ENCODE measurements around the gene KDM6A.
"Not testable (repeated sequence)": the region's sequence is repeated elsewhere in the genome, so short reads cannot be mapped to it uniquely, and the experiment has no call there.

KDM6A gene

GRCh38 chrX:44910508-44910907 is 37.5 kb downstream of the KDM6A start:
- 83% methylated on average over 2 of the region's 4 CpGs for WGBS

DNA sequence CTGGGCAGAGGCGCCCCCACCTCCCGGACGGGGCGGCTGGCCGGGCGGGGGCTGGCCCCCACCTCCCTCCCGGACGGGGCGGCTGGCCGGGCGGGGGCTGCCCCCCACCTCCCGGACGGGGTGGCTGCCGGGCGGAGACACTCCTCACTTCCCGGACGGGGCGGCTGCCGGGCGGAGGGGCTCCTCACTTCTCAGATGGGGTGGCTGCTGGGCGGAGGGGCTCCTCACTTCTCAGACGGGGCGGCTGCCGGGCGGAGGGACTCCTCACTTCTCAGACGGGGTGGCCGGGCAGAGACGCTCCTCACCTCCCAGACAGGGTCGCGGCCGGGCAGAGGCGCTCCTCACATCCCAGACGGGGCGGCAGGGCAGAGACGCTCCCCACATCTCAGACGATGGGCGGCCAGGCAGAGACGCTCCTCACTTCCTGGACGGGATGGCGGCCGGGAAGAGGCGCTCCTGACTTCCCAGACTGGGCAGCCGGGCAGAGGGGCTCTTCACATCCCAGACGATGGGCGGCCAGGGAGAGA is 38.1 kb downstream of the KDM6A start:
- 100% methylated on average over 15 of the region's 45 CpGs for WGBS
- H3K4me3 ChIP-seq (ENCODE audit: insufficient read depth in 1 of 2, low read depth in 1 of 2, low read length in 2 of 2); H3K36me3 ChIP-seq (ENCODE audit: control insufficient read depth in 1 of 2, insufficient read depth in 2 of 2, low read depth in 1 of 2, low read length in 2 of 2); H3K4me1 ChIP-seq (ENCODE audit: control insufficient read depth, insufficient read depth, low read depth, low read length); H3K4ac ChIP-seq (ENCODE audit: low read depth in 1 of 2, low read length in 2 of 2); H3K79me1 ChIP-seq (replicated peaks; ENCODE audit: low read length, poor library complexity, severe bottlenecking); H2BK120ac ChIP-seq (ENCODE audit: low read depth, low read length); H3K18ac ChIP-seq (ENCODE audit: low read depth in 1 of 2, low read length in 2 of 2); H2BK15ac ChIP-seq (ENCODE audit: low read depth, poor library complexity, severe bottlenecking); H3K9me3 ChIP-seq (ENCODE audit: control insufficient read depth, low read length); H2BK12ac ChIP-seq (ENCODE audit: low read length in 2 of 2); H4K8ac ChIP-seq (ENCODE audit: low read length); H3K27me3 ChIP-seq (ENCODE audit: control insufficient read depth in 1 of 2, insufficient read depth in 1 of 2, low read length in 2 of 2); H3K27ac ChIP-seq (ENCODE audit: low read length, poor library complexity, severe bottlenecking); H4K91ac ChIP-seq (ENCODE audit: low read length); H3K4me2 ChIP-seq (ENCODE audit: low read length, poor library complexity, severe bottlenecking); H3K23ac ChIP-seq (ENCODE audit: low read length in 2 of 2); DNase-seq; H2AK5ac ChIP-seq (ENCODE audit: low read length, severe bottlenecking); H3K9ac ChIP-seq (ENCODE audit: low read length); H3K14ac ChIP-seq (ENCODE audit: low read length in 2 of 2); H2BK5ac ChIP-seq (ENCODE audit: low read depth, low read length, poor library complexity, severe bottlenecking); H2AFZ ChIP-seq (ENCODE audit: low read depth, low read length): not testable (repeated sequence)

More at GRCh38 chrX:44910508-44910907, 37.5 kb downstream of the KDM6A start:
- H2AK5ac ChIP-seq (ENCODE audit: low read length, severe bottlenecking); H2AFZ ChIP-seq (ENCODE audit: low read depth, low read length); H3K9me3 ChIP-seq (ENCODE audit: control insufficient read depth, low read length); DNase-seq; H3K4ac ChIP-seq (ENCODE audit: low read depth in 1 of 2, low read length in 2 of 2); H2BK15ac ChIP-seq (ENCODE audit: low read depth, poor library complexity, severe bottlenecking); H3K18ac ChIP-seq (ENCODE audit: low read depth in 1 of 2, low read length in 2 of 2); H3K27ac ChIP-seq (ENCODE audit: low read length, poor library complexity, severe bottlenecking); H2BK120ac ChIP-seq (ENCODE audit: low read depth, low read length); H3K79me1 ChIP-seq (replicated peaks; ENCODE audit: low read length, poor library complexity, severe bottlenecking); H4K8ac ChIP-seq (ENCODE audit: low read length); H4K91ac ChIP-seq (ENCODE audit: low read length); H3K23ac ChIP-seq (ENCODE audit: low read length in 2 of 2); H2BK12ac ChIP-seq (ENCODE audit: low read length in 2 of 2); H3K4me1 ChIP-seq (ENCODE audit: control insufficient read depth, insufficient read depth, low read depth, low read length); H3K14ac ChIP-seq (ENCODE audit: low read length in 2 of 2); H3K4me3 ChIP-seq (ENCODE audit: insufficient read depth in 1 of 2, low read depth in 1 of 2, low read length in 2 of 2); H3K36me3 ChIP-seq (ENCODE audit: control insufficient read depth in 1 of 2, insufficient read depth in 2 of 2, low read depth in 1 of 2, low read length in 2 of 2); H2BK5ac ChIP-seq (ENCODE audit: low read depth, low read length, poor library complexity, severe bottlenecking); H3K9ac ChIP-seq (ENCODE audit: low read length); H3K4me2 ChIP-seq (ENCODE audit: low read length, poor library complexity, severe bottlenecking); H3K27me3 ChIP-seq (ENCODE audit: control insufficient read depth in 1 of 2, insufficient read depth in 1 of 2, low read length in 2 of 2): not testable (repeated sequence)

- no peak overlapping the region for H3K4me3 ChIP-seq (ENCODE audit: insufficient read depth in 1 of 2, low read depth in 1 of 2, low read length in 2 of 2)
- H3K4me1 ChIP-seq (ENCODE audit: control insufficient read depth, insufficient read depth, low read depth, low read length), result peaks cover 3% of the 10 kb centered on the region
- no peak overlapping the region for H3K18ac ChIP-seq (ENCODE audit: low read depth in 1 of 2, low read length in 2 of 2)
- H3K9ac ChIP-seq (ENCODE audit: low read length), result no peak overlapping the region
- no peak overlapping the region for H2AFZ ChIP-seq (ENCODE audit: low read depth, low read length)
- H3K14ac ChIP-seq (ENCODE audit: low read length in 2 of 2), result no peak overlapping the region
- DNase-seq, result no peak
- no peak overlapping the region for H3K23ac ChIP-seq (ENCODE audit: low read length in 2 of 2)
- H2BK12ac ChIP-seq (ENCODE audit: low read length in 2 of 2), result no peak overlapping the region
- 96% methylated on average over 5 of the region's 9 CpGs for WGBS
- H3K79me1 ChIP-seq (replicated peaks; ENCODE audit: low read length, poor library complexity, severe bottlenecking), result no peaks in the 10 kb centered on the region
- H2BK120ac ChIP-seq (ENCODE audit: low read depth, low read length), result no peak overlapping the region
- peak overlapping the region; percentile 79 for H3K27ac ChIP-seq (ENCODE audit: low read length, poor library complexity, severe bottlenecking)
- no peak overlapping the region for H2AK5ac ChIP-seq (ENCODE audit: low read length, severe bottlenecking)
- no peak overlapping the region for H3K4me2 ChIP-seq (ENCODE audit: low read length, poor library complexity, severe bottlenecking)
- H3K27me3 ChIP-seq (ENCODE audit: control insufficient read depth in 1 of 2, insufficient read depth in 1 of 2, low read length in 2 of 2), result no peaks in the 10 kb centered on the region
- H3K36me3 ChIP-seq (ENCODE audit: control insufficient read depth in 1 of 2, insufficient read depth in 2 of 2, low read depth in 1 of 2, low read length in 2 of 2), result peaks cover 0 to 3% of the 10 kb centered on the region in 2 experiments
- no peak overlapping the region for H2BK5ac ChIP-seq (ENCODE audit: low read depth, low read length, poor library complexity, severe bottlenecking)
- no peak overlapping the region for H2BK15ac ChIP-seq (ENCODE audit: low read depth, poor library complexity, severe bottlenecking)
- H3K4ac ChIP-seq (ENCODE audit: low read depth in 1 of 2, low read length in 2 of 2), result no peak overlapping the region
- H4K91ac ChIP-seq (ENCODE audit: low read length), result no peak overlapping the region
- H3K9me3 ChIP-seq (ENCODE audit: control insufficient read depth, low read length), result no peaks in the 10 kb centered on the region
- no peak overlapping the region for H4K8ac ChIP-seq (ENCODE audit: low read length)
These were observed 40.9 kb downstream of the KDM6A start for GRCh38 chrX:44913656-44914531.

DNA sequence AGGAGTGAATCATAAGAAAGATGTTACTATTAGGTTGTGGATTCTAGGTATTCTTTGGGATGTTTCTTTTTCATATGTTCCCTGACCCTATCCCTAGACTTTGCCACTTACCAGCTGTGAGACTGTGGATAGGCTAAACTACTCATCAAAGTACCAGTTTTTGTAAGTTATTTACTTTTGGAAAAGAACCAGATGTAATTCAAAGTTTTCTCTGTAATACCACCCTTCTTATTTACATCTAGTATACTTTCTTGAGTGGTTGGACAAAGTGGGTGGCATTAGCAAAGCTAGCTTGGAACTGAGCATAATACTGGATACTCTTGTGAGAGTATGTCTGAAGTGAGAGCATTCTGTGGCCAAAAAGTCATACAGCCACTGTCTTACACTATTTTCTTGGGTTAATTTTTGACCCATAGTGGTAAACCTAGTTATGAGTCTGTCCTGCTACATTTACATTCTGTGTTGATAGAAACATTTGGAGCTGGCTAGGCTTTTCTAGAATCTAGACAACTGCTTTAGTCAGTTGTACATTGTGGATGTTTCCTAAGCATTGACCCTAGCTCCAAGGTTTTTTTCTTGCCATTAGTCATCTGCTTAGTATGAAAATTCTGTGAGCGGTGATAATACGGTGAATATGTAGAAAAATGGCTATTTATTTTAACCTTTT is 41.7 kb downstream of the KDM6A start:
- H3K27me3 ChIP-seq (ENCODE audit: control insufficient read depth in 1 of 2, insufficient read depth in 1 of 2, low read length in 2 of 2), result no peaks in the 10 kb centered on the region
- H2BK120ac ChIP-seq (ENCODE audit: low read depth, low read length), result no peak overlapping the region
- peak; percentile 44 for DNase-seq
- peaks cover 3% of the 10 kb centered on the region for H3K4me1 ChIP-seq (ENCODE audit: control insufficient read depth, insufficient read depth, low read depth, low read length)
- no peaks in the 10 kb centered on the region for H3K79me1 ChIP-seq (replicated peaks; ENCODE audit: low read length, poor library complexity, severe bottlenecking)
- no peak overlapping the region for H3K4me3 ChIP-seq (ENCODE audit: insufficient read depth in 1 of 2, low read depth in 1 of 2, low read length in 2 of 2)
- H3K23ac ChIP-seq (ENCODE audit: low read length in 2 of 2), result no peak overlapping the region
- H4K91ac ChIP-seq (ENCODE audit: low read length), result no peak overlapping the region
- no peak overlapping the region for H2AK5ac ChIP-seq (ENCODE audit: low read length, severe bottlenecking)
- H4K8ac ChIP-seq (ENCODE audit: low read length), result no peak overlapping the region
- no peak overlapping the region for H2BK12ac ChIP-seq (ENCODE audit: low read length in 2 of 2)
- 60% methylated on average over 2 of the region's 2 CpGs for WGBS
- H2BK5ac ChIP-seq (ENCODE audit: low read depth, low read length, poor library complexity, severe bottlenecking), result no peak overlapping the region
- H3K14ac ChIP-seq (ENCODE audit: low read length in 2 of 2), result no peak overlapping the region
- H3K9ac ChIP-seq (ENCODE audit: low read length), result no peak overlapping the region
- H2BK15ac ChIP-seq (ENCODE audit: low read depth, poor library complexity, severe bottlenecking), result no peak overlapping the region
- H3K27ac ChIP-seq (ENCODE audit: low read length, poor library complexity, severe bottlenecking), result peak overlapping the region; percentile 79
- H3K36me3 ChIP-seq (ENCODE audit: control insufficient read depth in 1 of 2, insufficient read depth in 2 of 2, low read depth in 1 of 2, low read length in 2 of 2), result peaks cover 0 to 3% of the 10 kb centered on the region in 2 experiments
- no peaks in the 10 kb centered on the region for H3K9me3 ChIP-seq (ENCODE audit: control insufficient read depth, low read length)
- H3K4ac ChIP-seq (ENCODE audit: low read depth in 1 of 2, low read length in 2 of 2), result no peak overlapping the region
- no peak overlapping the region for H3K18ac ChIP-seq (ENCODE audit: low read depth in 1 of 2, low read length in 2 of 2)
- H2AFZ ChIP-seq (ENCODE audit: low read depth, low read length), result no peak overlapping the region
- no peak overlapping the region for H3K4me2 ChIP-seq (ENCODE audit: low read length, poor library complexity, severe bottlenecking)

Data from mesenchymal stem cell (in vitro differentiated cells and primary cell).